Panc1 (cell line): ENCODE measurements around the gene MIER2.

Experiments
- POLR2AphosphoS5 ChIP-seq: IDR thresholded peaks from 2 replicates; pipeline ENCODE4 v1.6.1; 2012; ENCODE audit warnings: mild to moderate bottlenecking, low read depth, low read length, moderate library complexity
- SIN3A ChIP-seq: IDR thresholded peaks from 2 replicates; pipeline ENCODE4 v1.6.1; 2012; ENCODE audit warnings: low read depth, mild to moderate bottlenecking, low read length, moderate library complexity, borderline replicate concordance; ENCODE audit not compliant: insufficient read depth
- TCF7L2 ChIP-seq: IDR thresholded peaks from 2 replicates; pipeline ENCODE4 v1.6.1; 2011; ENCODE audit warnings: mild to moderate bottlenecking, low read depth, low read length, inconsistent platforms
- TF ChIP-seq, protein P1 (sequence below): fragments of 450-650 bp; IDR thresholded peaks from 2 replicates; pipeline ENCODE4 v1.5.1; 2017; ENCODE audit warnings: mild to moderate bottlenecking
- TF ChIP-seq, protein P2 (sequence below), 2 experiments: IDR thresholded peaks; 2 replicates each; pipeline ENCODE4 v1.6.1; 2011 to 2012; ENCODE audit warnings: low read depth in 2 of 2, control low read depth in 1 of 2, low read length in 1 of 2, mild to moderate bottlenecking in 1 of 2, moderate library complexity in 1 of 2; ENCODE audit not compliant: insufficient read depth in 1 of 2

DNA sequence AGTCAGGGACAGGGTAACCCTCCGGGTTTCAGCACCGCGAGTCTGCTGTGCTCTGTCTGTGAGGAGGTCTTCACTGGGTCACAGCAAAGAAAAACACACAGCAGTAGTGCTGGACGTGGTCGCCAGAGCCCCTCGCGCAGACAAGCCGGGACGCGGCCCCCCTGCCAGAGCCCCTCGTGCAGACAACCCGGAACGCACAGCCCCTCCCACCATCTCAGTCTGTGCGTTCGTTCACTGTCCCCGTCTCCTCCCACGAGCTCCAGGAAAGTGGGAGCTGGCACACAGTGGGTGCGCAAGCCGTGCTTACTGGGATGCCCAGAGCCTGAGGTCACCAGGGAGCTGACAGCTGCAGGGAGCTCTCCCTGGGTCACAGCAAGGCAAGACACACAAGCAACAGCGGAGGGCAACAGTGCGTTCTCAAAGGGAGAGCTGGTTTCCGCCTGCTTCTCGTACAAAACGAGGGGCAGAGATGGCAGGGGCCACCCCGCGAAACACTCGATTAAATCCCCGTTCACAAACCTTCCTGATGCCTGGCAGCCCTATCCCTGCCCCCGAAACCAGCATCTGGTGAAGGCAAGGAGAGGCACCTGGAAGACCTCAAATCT lies 50.2 kb downstream of the MIER2 start:
- TF ChIP-seq, protein P1, sequence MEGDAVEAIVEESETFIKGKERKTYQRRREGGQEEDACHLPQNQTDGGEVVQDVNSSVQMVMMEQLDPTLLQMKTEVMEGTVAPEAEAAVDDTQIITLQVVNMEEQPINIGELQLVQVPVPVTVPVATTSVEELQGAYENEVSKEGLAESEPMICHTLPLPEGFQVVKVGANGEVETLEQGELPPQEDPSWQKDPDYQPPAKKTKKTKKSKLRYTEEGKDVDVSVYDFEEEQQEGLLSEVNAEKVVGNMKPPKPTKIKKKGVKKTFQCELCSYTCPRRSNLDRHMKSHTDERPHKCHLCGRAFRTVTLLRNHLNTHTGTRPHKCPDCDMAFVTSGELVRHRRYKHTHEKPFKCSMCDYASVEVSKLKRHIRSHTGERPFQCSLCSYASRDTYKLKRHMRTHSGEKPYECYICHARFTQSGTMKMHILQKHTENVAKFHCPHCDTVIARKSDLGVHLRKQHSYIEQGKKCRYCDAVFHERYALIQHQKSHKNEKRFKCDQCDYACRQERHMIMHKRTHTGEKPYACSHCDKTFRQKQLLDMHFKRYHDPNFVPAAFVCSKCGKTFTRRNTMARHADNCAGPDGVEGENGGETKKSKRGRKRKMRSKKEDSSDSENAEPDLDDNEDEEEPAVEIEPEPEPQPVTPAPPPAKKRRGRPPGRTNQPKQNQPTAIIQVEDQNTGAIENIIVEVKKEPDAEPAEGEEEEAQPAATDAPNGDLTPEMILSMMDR = no peak
- TF ChIP-seq POLR2AphosphoS5 = no peak
- no peak for TF ChIP-seq SIN3A
- TF ChIP-seq, protein P2, sequence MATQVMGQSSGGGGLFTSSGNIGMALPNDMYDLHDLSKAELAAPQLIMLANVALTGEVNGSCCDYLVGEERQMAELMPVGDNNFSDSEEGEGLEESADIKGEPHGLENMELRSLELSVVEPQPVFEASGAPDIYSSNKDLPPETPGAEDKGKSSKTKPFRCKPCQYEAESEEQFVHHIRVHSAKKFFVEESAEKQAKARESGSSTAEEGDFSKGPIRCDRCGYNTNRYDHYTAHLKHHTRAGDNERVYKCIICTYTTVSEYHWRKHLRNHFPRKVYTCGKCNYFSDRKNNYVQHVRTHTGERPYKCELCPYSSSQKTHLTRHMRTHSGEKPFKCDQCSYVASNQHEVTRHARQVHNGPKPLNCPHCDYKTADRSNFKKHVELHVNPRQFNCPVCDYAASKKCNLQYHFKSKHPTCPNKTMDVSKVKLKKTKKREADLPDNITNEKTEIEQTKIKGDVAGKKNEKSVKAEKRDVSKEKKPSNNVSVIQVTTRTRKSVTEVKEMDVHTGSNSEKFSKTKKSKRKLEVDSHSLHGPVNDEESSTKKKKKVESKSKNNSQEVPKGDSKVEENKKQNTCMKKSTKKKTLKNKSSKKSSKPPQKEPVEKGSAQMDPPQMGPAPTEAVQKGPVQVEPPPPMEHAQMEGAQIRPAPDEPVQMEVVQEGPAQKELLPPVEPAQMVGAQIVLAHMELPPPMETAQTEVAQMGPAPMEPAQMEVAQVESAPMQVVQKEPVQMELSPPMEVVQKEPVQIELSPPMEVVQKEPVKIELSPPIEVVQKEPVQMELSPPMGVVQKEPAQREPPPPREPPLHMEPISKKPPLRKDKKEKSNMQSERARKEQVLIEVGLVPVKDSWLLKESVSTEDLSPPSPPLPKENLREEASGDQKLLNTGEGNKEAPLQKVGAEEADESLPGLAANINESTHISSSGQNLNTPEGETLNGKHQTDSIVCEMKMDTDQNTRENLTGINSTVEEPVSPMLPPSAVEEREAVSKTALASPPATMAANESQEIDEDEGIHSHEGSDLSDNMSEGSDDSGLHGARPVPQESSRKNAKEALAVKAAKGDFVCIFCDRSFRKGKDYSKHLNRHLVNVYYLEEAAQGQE (IDR thresholded peaks at IDR 0.05; ENCODE audit: insufficient read depth in 1 of 2, low read depth in 2 of 2, low read length in 1 of 2) = no peak
- TF ChIP-seq TCF7L2 = no peak
